NT2/D1 (cell line): ENCODE results near the gene MAP2K3.
A peak's percentile ranks its signal among the peaks of the same experiment; 100 is the strongest.

Experiments used
- DNase-seq: peaks from one replicate; pipeline ENCODE4 v3.0.0-alpha.2; 2011; ENCODE audit warnings: low read depth, low spot score
- H3K27me3 ChIP-seq: 2 replicates; pipeline ENCODE4 v1.6.0; 2011; ENCODE audit warnings: mild to moderate bottlenecking; ENCODE audit not compliant: insufficient read length, insufficient read depth
- H3K36me3 ChIP-seq: 2 replicates; pipeline ENCODE4 v1.6.1; 2011; ENCODE audit warnings: mild to moderate bottlenecking, low read length, mixed read lengths; ENCODE audit not compliant: insufficient read depth, insufficient read length
- H3K4me1 ChIP-seq: 2 replicates; pipeline ENCODE4 v1.5.1; 2011; ENCODE audit not compliant: insufficient read depth, insufficient read length
- H3K4me3 ChIP-seq: 2 replicates; pipeline ENCODE4 v1.5.1; 2011; ENCODE audit warnings: low read depth; ENCODE audit not compliant: insufficient read length
- H3K9ac ChIP-seq: 2 replicates; pipeline ENCODE4 v1.6.0; 2011; ENCODE audit warnings: low read depth; ENCODE audit not compliant: insufficient read length
- H3K9me3 ChIP-seq: 2 replicates; pipeline ENCODE4 v1.5.1; 2011; ENCODE audit warnings: mild to moderate bottlenecking, low read length; ENCODE audit not compliant: insufficient read depth
- SUZ12 ChIP-seq: IDR thresholded peaks from 2 replicates; pipeline ENCODE4 v1.6.1; 2011; ENCODE audit not compliant: insufficient read length, insufficient read depth; ENCODE audit errors: extremely low read depth
- YY1 ChIP-seq: IDR thresholded peaks from 2 replicates; pipeline ENCODE4 v1.6.1; 2011; ENCODE audit not compliant: insufficient read length, insufficient read depth
- ZNF274 ChIP-seq: IDR thresholded peaks from 2 replicates; pipeline ENCODE4 v1.6.1; 2011; ENCODE audit warnings: mild to moderate bottlenecking, low read depth, low read length

Gene MAP2K3

DNA sequence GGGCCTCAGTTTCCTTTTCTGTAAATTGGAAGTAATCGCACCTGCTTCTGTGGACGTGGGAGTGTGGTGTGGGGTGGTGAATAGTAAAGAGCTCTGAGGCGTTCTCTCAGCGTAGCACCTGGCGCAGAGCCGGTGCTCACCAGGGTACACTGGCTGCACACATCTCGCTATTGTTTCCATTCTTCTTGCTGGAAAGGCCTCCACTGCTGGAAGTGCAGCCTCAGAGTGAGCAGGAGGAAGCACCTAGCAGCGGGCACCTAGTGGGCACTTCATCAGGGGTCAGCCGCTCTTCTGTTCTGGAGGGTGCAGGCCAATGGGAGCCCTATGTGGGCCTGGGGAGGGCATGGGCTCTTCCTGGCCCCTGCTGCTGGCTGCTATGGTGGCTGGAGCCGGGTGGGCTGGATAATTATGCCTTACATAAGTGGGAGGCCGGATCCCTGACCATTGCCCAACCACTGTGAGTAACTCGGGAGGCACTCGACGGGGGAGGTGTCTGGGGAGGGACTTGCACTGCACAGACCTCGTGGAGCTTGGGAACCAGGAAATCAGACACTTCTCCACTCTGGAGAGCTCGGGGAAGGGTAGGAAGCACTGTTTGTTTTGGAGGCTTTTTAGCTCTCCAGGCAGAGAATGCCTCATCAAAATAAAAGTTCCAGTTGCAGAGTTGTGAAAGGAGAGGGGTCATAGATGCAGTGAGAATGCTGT lies 1.7 kb downstream of the MAP2K3 start:
- no peak for TF ChIP-seq ZNF274
- no peak for TF ChIP-seq YY1
- TF ChIP-seq SUZ12, result no peak
- Histone ChIP-seq H3K4me3 (peak overlapping the region; percentile 53), H3K36me3 (peaks cover 30% of the 10 kb centered on the region), H3K9me3 (no peaks in the 10 kb centered on the region), H3K27me3 (peaks cover 21% of the 10 kb centered on the region), H3K4me1 (peaks cover 21% of the 10 kb centered on the region), H3K9ac (peak overlapping the region; percentile 82)
- DNase-seq, result no peak

DNA sequence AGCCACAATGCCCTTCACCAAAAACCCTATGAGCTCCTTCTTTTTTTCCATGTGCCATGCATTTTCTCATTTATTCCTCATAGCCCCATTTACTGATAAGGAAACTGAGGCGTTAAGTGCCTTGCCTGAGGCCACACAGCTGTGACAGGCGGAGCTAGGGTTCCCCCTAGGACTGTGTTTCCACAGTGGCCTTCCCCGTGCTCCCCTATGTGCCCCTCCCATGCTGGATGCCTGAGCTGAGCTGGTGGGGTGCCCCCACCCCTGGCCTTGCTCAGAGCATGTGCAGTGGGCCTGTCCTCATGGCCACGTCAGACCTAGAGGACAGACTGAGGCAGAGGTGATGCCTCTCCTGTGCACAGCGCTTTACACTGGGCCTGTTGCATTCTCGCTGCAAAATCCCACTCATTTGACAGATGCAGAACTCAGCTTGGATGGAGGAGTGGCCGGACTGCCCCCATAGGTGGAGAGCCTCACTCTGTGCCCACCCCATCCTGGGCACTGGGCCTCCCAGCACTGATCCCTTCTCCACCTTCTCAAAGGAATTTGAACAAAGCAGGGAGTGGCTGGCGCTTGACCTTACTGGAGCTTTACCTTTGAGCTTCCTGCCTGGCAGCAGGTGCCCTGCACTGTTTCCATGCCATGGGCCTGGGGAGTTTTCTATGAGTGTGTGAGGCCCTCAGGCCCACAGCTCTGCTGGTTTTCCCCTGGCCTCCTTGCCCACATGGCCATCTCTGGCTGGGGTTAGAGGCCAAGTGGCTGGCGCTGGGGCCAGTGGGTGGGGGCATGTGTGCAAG lies 2.6 kb downstream of the MAP2K3 start:
- H3K4me3 ChIP-seq, result peak overlapping the region; percentile 11
- H3K9ac ChIP-seq, result peak overlapping the region; percentile 82
- peaks cover 38% of the 10 kb centered on the region for H3K36me3 ChIP-seq
- peaks cover 21% of the 10 kb centered on the region for H3K4me1 ChIP-seq
- DNase-seq, result no peak
- H3K27me3 ChIP-seq, result peaks cover 16% of the 10 kb centered on the region
- H3K9me3 ChIP-seq, result no peaks in the 10 kb centered on the region
- no peak for TF ChIP-seq SUZ12
- TF ChIP-seq YY1, result no peak
- no peak for TF ChIP-seq ZNF274

GRCh38 chr17:21287703-21288449 lies 3.4 kb downstream of the MAP2K3 start:
- H3K9me3 ChIP-seq, result no peaks in the 10 kb centered on the region
- no peak overlapping the region for H3K9ac ChIP-seq
- no peak for TF ChIP-seq SUZ12
- no peak for TF ChIP-seq ZNF274
- no peak for TF ChIP-seq YY1
- no peak overlapping the region for H3K4me3 ChIP-seq
- H3K36me3 ChIP-seq, result peaks cover 38% of the 10 kb centered on the region
- no peak for DNase-seq
- H3K4me1 ChIP-seq, result peaks cover 18% of the 10 kb centered on the region
- H3K27me3 ChIP-seq, result peaks cover 11% of the 10 kb centered on the region

DNA sequence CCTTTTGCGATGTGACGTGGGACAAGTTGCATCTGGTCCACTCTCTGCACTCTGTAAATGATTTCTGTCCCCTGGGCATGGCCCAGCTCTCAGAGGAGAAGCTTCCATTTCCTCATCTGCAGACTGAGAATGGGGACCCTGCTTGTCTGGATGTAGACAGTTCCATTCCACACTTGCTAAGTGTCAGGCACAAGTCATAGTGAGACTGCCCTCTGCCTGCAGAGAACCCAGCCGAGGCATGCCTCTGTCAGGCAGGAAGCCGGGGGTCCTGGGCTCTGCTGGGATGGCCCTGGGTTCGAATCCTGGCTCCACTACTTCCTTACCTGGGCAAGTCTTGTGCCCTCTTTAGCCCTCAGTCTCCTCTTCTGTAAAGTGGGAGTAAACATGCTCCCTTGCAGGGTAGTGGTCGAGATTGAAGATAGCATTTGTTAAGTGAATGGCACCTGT lies 4.1 kb downstream of the MAP2K3 start:
- Histone ChIP-seq H3K27me3 (peaks cover 4% of the 10 kb centered on the region), H3K36me3 (peaks cover 45% of the 10 kb centered on the region), H3K4me1 (peaks cover 20% of the 10 kb centered on the region), H3K9me3 (no peaks in the 10 kb centered on the region), H3K9ac (no peak overlapping the region), H3K4me3 (no peak overlapping the region)
- no peak for DNase-seq
- TF ChIP-seq YY1, result no peak
- TF ChIP-seq ZNF274, result no peak
- no peak for TF ChIP-seq SUZ12

GRCh38 chr17:21289175-21289901 lies 4.8 kb downstream of the MAP2K3 start:
- TF ChIP-seq YY1, result no peak
- no peak for TF ChIP-seq ZNF274
- no peak for TF ChIP-seq SUZ12
- no peak for DNase-seq
- peaks cover 23% of the 10 kb centered on the region for H3K4me1 ChIP-seq
- no peak overlapping the region for H3K9ac ChIP-seq
- H3K36me3 ChIP-seq, result peaks cover 52% of the 10 kb centered on the region
- no peaks in the 10 kb centered on the region for H3K27me3 ChIP-seq
- H3K9me3 ChIP-seq, result no peaks in the 10 kb centered on the region
- no peak overlapping the region for H3K4me3 ChIP-seq

GRCh38 chr17:21289902-21290571 lies 5.5 kb downstream of the MAP2K3 start:
- H3K4me1 ChIP-seq, result peaks cover 24% of the 10 kb centered on the region
- peaks cover 55% of the 10 kb centered on the region for H3K36me3 ChIP-seq
- H3K27me3 ChIP-seq, result no peaks in the 10 kb centered on the region
- TF ChIP-seq YY1 (no peak), SUZ12 (no peak), ZNF274 (no peak)
- H3K9me3 ChIP-seq, result no peaks in the 10 kb centered on the region
- H3K9ac ChIP-seq, result no peak overlapping the region
- no peak overlapping the region for H3K4me3 ChIP-seq
- no peak for DNase-seq
